H1 (cell line): Measurements from ENCODE around the gene TEX9.
"Not testable (repeated sequence)": the region's sequence is repeated elsewhere in the genome, so short reads cannot be mapped to it uniquely, and the experiment has no call there.

Experiments used
- ASH2L ChIP-seq: fragments of 200-600, 300-600 bp; sonication (generic); IDR thresholded peaks from one replicate; pipeline ENCODE4 v1.7.1; 2017; ENCODE audit warnings: low read length
- BACH1 ChIP-seq: IDR thresholded peaks from 2 replicates; pipeline ENCODE4 v1.6.1; 2012; ENCODE audit warnings: low read length, improper control_type of control experiment
- CHD1 ChIP-seq: IDR thresholded peaks from 2 replicates; pipeline ENCODE4 v1.6.1; 2012; ENCODE audit warnings: low read depth, low read length, improper control_type of control experiment
- CHD2 ChIP-seq: IDR thresholded peaks from 2 replicates; pipeline ENCODE4 v1.6.1; 2012; ENCODE audit warnings: low read length, improper control_type of control experiment
- EZH2 ChIP-seq: fragments of 200-600 bp; sonication (generic); IDR thresholded peaks from 2 replicates; pipeline ENCODE4 v1.7.1; 2012; ENCODE audit warnings: low read depth, mild to moderate bottlenecking, moderate library complexity, low read length, inconsistent platforms; ENCODE audit not compliant: severe bottlenecking
- GABPA ChIP-seq: IDR thresholded peaks from 2 replicates; pipeline ENCODE4 v1.6.1; 2011; ENCODE audit warnings: mild to moderate bottlenecking, low read length, moderate library complexity, borderline replicate concordance; ENCODE audit not compliant: insufficient read depth
- POLR2A ChIP-seq, 2 experiments: IDR thresholded peaks; 1 replicate in 1 of 2; 2 replicates in 1 of 2; pipeline ENCODE4 v1.6.1; 2011; ENCODE audit warnings: low read depth in 2 of 2, low read length in 2 of 2, mild to moderate bottlenecking in 2 of 2; ENCODE audit errors: control extremely low read depth in 1 of 2
- TCF12 ChIP-seq: IDR thresholded peaks from 2 replicates; pipeline ENCODE4 v1.6.1; 2011; ENCODE audit warnings: low read depth, mild to moderate bottlenecking, low read length
- TF ChIP-seq, protein P1 (sequence below): IDR thresholded peaks from 2 replicates; pipeline ENCODE4 v1.6.1; 2012; ENCODE audit warnings: inconsistent platforms
- TF ChIP-seq, protein P2 (sequence below), 3 experiments: IDR thresholded peaks; 1 replicate in 2 of 3; 2 replicates in 1 of 3; pipeline versions ENCODE4 v1.5.1 to v1.6.1; 2011; ENCODE audit warnings: low read length in 3 of 3, mild to moderate bottlenecking in 3 of 3, inconsistent platforms in 2 of 3, low read depth in 1 of 3, moderate library complexity in 1 of 3; ENCODE audit not compliant: insufficient read depth in 1 of 3; ENCODE audit errors: control extremely low read depth in 1 of 3
- TF ChIP-seq, protein P3 (sequence below): IDR thresholded peaks from 2 replicates; pipeline ENCODE4 v1.6.1; 2011; ENCODE audit warnings: low read length, improper control_type of control experiment

DNA sequence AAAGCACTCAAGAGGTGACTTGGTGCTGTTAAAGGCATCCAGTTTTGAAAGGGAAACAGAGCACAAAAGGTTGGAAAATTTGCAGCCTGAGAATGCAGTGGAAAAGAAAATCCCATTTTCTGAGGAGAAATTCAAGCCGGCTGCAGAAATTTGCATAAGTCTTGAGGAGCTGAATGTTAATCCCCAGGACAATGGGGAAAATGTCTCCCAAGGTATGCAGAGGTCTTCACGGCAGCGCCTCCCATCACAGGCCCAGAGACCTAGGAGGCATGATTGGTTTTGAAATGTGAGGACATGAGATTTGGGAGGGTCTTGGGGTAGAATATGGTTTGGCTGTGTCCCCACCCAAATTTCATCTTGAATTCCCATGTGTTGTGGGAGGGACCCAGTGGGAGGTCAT is 32.1 kb downstream of the TEX9 start:
- TF ChIP-seq CHD1; TCF12; CHD2; ASH2L; EZH2; POLR2A (IDR thresholded peaks at IDR 0.05; ENCODE audit: control extremely low read depth in 1 of 2, low read depth in 2 of 2, low read length in 2 of 2); GABPA; BACH1: not testable (repeated sequence)
- TF ChIP-seq, protein P1, sequence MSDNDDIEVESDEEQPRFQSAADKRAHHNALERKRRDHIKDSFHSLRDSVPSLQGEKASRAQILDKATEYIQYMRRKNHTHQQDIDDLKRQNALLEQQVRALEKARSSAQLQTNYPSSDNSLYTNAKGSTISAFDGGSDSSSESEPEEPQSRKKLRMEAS: not testable (repeated sequence)
- TF ChIP-seq, protein P2, sequence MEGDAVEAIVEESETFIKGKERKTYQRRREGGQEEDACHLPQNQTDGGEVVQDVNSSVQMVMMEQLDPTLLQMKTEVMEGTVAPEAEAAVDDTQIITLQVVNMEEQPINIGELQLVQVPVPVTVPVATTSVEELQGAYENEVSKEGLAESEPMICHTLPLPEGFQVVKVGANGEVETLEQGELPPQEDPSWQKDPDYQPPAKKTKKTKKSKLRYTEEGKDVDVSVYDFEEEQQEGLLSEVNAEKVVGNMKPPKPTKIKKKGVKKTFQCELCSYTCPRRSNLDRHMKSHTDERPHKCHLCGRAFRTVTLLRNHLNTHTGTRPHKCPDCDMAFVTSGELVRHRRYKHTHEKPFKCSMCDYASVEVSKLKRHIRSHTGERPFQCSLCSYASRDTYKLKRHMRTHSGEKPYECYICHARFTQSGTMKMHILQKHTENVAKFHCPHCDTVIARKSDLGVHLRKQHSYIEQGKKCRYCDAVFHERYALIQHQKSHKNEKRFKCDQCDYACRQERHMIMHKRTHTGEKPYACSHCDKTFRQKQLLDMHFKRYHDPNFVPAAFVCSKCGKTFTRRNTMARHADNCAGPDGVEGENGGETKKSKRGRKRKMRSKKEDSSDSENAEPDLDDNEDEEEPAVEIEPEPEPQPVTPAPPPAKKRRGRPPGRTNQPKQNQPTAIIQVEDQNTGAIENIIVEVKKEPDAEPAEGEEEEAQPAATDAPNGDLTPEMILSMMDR (IDR thresholded peaks at IDR 0.05; ENCODE audit: control extremely low read depth in 1 of 3, insufficient read depth in 1 of 3, low read depth in 1 of 3, low read length in 3 of 3): not testable (repeated sequence)
- TF ChIP-seq, protein P3, sequence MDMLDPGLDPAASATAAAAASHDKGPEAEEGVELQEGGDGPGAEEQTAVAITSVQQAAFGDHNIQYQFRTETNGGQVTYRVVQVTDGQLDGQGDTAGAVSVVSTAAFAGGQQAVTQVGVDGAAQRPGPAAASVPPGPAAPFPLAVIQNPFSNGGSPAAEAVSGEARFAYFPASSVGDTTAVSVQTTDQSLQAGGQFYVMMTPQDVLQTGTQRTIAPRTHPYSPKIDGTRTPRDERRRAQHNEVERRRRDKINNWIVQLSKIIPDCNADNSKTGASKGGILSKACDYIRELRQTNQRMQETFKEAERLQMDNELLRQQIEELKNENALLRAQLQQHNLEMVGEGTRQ: not testable (repeated sequence)
